Liver (tissue), 9 donors: ENCODE results near the gene REEP1. TPM values are rescaled to one million over a fixed set of nuclear protein-coding genes. Genes with fewer than 3 reads are reported as not detected.

Experiments used
- DNase-seq: peaks from one replicate; pipeline ENCODE4 v3.0.0-alpha.2; 2017; ENCODE audit warnings: low spot score
- H3K27ac ChIP-seq, 2 donors: one replicate each; pipeline ENCODE4 v1.7.0; 2013; ENCODE audit warnings: inconsistent platforms in 2 of 2, low read length in 2 of 2, control low read depth in 1 of 2, low read depth in 1 of 2, mild to moderate bottlenecking in 1 of 2
- H3K27me3 ChIP-seq, 4 donors: one replicate each; pipeline versions ENCODE4 v1.6.1 to v1.7.0; 2013; ENCODE audit warnings: low read length in 3 of 4, inconsistent platforms in 1 of 4, mild to moderate bottlenecking in 1 of 4, moderate library complexity in 1 of 4; ENCODE audit not compliant: control insufficient read depth in 4 of 4, insufficient read depth in 4 of 4
- H3K36me3 ChIP-seq, 4 donors: one replicate each; pipeline versions ENCODE4 v1.6.1 to v1.7.0; 2013; ENCODE audit warnings: low read length in 3 of 4, mild to moderate bottlenecking in 3 of 4, low read depth in 1 of 4, moderate library complexity in 1 of 4; ENCODE audit not compliant: control insufficient read depth in 4 of 4, insufficient read depth in 3 of 4
- H3K4me1 ChIP-seq, 4 donors: one replicate each; pipeline versions ENCODE4 v1.6.1 to v1.7.0; 2013; ENCODE audit warnings: low read length in 3 of 4, mild to moderate bottlenecking in 3 of 4, moderate library complexity in 1 of 4; ENCODE audit not compliant: control insufficient read depth in 4 of 4, insufficient read depth in 4 of 4
- H3K4me3 ChIP-seq, 3 donors: one replicate each; pipeline versions ENCODE4 v1.6.1 to v1.7.0; 2013; ENCODE audit warnings: low read length in 3 of 3, control low read depth in 1 of 3, low read depth in 1 of 3, mild to moderate bottlenecking in 1 of 3
- H3K9ac ChIP-seq, 2 donors: one replicate each; pipeline ENCODE4 v1.7.0; 2013; ENCODE audit warnings: low read length in 2 of 2, mild to moderate bottlenecking in 2 of 2, moderate library complexity in 2 of 2, control low read depth in 1 of 2, low read depth in 1 of 2
- H3K9me3 ChIP-seq, 4 donors: one replicate each; pipeline versions ENCODE4 v1.6.1 to v1.7.0; 2013; ENCODE audit warnings: low read length in 3 of 4; ENCODE audit not compliant: control insufficient read depth in 4 of 4
- CTCF ChIP-seq: fragments of 150-350 bp; IDR thresholded peaks from 2 replicates; pipeline ENCODE4 v1.5.1; 2017; ENCODE audit warnings: improper control_type of control experiment, low read depth, low read length; ENCODE audit not compliant: missing input control
- EGR1 ChIP-seq, 2 donors: IDR thresholded peaks; 2 replicates each; pipeline ENCODE4 v1.6.1; 2016 to 2018; ENCODE audit warnings: antibody characterized with exemption in 2 of 2, low read depth in 2 of 2
- FOXA1 ChIP-seq: IDR thresholded peaks from 2 replicates; pipeline ENCODE4 v1.6.1; 2016; ENCODE audit warnings: antibody characterized with exemption
- FOXA2 ChIP-seq: IDR thresholded peaks from 2 replicates; pipeline ENCODE4 v1.6.1; 2016; ENCODE audit warnings: antibody characterized with exemption
- GABPA ChIP-seq, 2 donors: IDR thresholded peaks in 1 of 2; conservative IDR thresholded peaks in 1 of 2; 2 replicates each; pipeline ENCODE4 v1.6.1; 2016; ENCODE audit warnings: antibody characterized with exemption in 2 of 2, mild to moderate bottlenecking in 1 of 2, moderate library complexity in 1 of 2
- HNF4A ChIP-seq, 2 donors: conservative IDR thresholded peaks; 2 replicates each; pipeline ENCODE4 v1.6.1; 2016; ENCODE audit warnings: antibody characterized with exemption in 2 of 2, mild to moderate bottlenecking in 2 of 2
- HNF4G ChIP-seq: IDR thresholded peaks from 2 replicates; pipeline ENCODE4 v1.6.1; 2016; ENCODE audit warnings: antibody characterized with exemption
- JUND ChIP-seq, 2 donors: IDR thresholded peaks; 2 replicates each; pipeline ENCODE4 v1.6.1; 2016; ENCODE audit warnings: antibody characterized with exemption in 2 of 2
- MAX ChIP-seq: IDR thresholded peaks from 2 replicates; pipeline ENCODE4 v1.6.1; 2016; ENCODE audit warnings: antibody characterized with exemption
- NR2F2 ChIP-seq: IDR thresholded peaks from 2 replicates; pipeline ENCODE4 v1.6.1; 2016; ENCODE audit warnings: antibody characterized with exemption
- RAD21 ChIP-seq, 2 donors: IDR thresholded peaks; 2 replicates each; pipeline ENCODE4 v1.6.1; 2016; ENCODE audit warnings: antibody characterized with exemption in 2 of 2, mild to moderate bottlenecking in 2 of 2
- RXRA ChIP-seq, 2 donors: IDR thresholded peaks; 2 replicates each; pipeline ENCODE4 v1.6.1; 2017 to 2018; ENCODE audit warnings: antibody characterized with exemption in 2 of 2, mild to moderate bottlenecking in 1 of 2
- SP1 ChIP-seq: IDR thresholded peaks from 2 replicates; pipeline ENCODE4 v1.6.1; 2018; ENCODE audit warnings: antibody characterized with exemption, mild to moderate bottlenecking
- TAF1 ChIP-seq: conservative IDR thresholded peaks from 2 replicates; pipeline ENCODE4 v1.6.1; 2016; ENCODE audit warnings: antibody characterized with exemption, mild to moderate bottlenecking
- YY1 ChIP-seq: IDR thresholded peaks from 2 replicates; pipeline ENCODE4 v1.6.1; 2016; ENCODE audit warnings: antibody characterized with exemption, mild to moderate bottlenecking
- ZBTB33 ChIP-seq: IDR thresholded peaks from 2 replicates; pipeline ENCODE4 v1.6.1; 2016; ENCODE audit warnings: antibody characterized with exemption
- WGBS: extraction: QIAGEN DNeasy Blood & Tissue Kit; methylation state at CpG from one replicate; pipeline ENCODE4 v1.1.7; 2013; 5-methylcytosine and 5-hydroxymethylcytosine counted together
- polyA plus RNA-seq, 2 donors: library from polyadenylated mRNA; stranded (reverse) in 1 of 2; unstranded in 1 of 2; fragments of 200-250 nt in 1 of 2; fragments of >200 nt in 1 of 2; fragmentation: Nextera tagmentation in 1 of 2; extraction: Ambion mirVana in 1 of 2; gene quantifications; one replicate each; pipeline versions ENCODE4 v1.2.1 to v1.2.3, GENCODE V29; 2013 to 2015
- total RNA-seq, 2 donors: library from RNA; depleted of rRNA; stranded (reverse); fragments of >200 nt; gene quantifications; one replicate each; pipeline ENCODE4 v1.2.3, GENCODE V29; 2014
- TF ChIP-seq, protein P1 (sequence below): IDR thresholded peaks from 2 replicates; pipeline ENCODE4 v1.6.1; 2016; ENCODE audit warnings: antibody characterized with exemption
- TF ChIP-seq, protein P2 (sequence below): IDR thresholded peaks from 2 replicates; pipeline ENCODE4 v1.6.1; 2016; ENCODE audit warnings: antibody characterized with exemption, mild to moderate bottlenecking
- donor health status: healthy.
- donor health status: healthy.
- donor health status: healthy.
- donor health status: healthy.
- donor health status: healthy.

REEP1 gene
- total and polyA plus RNA-seq, 4 donors: 0.46 to 1.7 (median 0.89) TPM

GRCh38 chr2:86305195-86305914, 32.1 kb downstream of the REEP1 start:
- Histone ChIP-seq H3K4me3 (no peak overlapping the region), H3K27me3 (no peaks in the 10 kb centered on the region), H3K27ac (no peak overlapping the region), H3K9ac (no peak overlapping the region), H3K4me1 (no peaks in the 10 kb centered on the region), H3K9me3 (no peaks in the 10 kb centered on the region), H3K36me3 (no peaks in the 10 kb centered on the region)
- 87% methylated on average over 5 of the region's 5 CpGs for WGBS
- no peak for DNase-seq
- TF ChIP-seq YY1: no peak
- TF ChIP-seq GABPA (IDR thresholded peaks at IDR 0.05 in 1 of 2, conservative IDR thresholded peaks at IDR 0.05 in 1 of 2): no peak
- no peak for TF ChIP-seq JUND (IDR thresholded peaks at IDR 0.05)
- no peak for TF ChIP-seq FOXA2
- no peak for TF ChIP-seq NR2F2
- no peak for TF ChIP-seq TAF1
- no peak for TF ChIP-seq EGR1 (IDR thresholded peaks at IDR 0.05; ENCODE audit: low read depth in 2 of 2)
- TF ChIP-seq, protein P1, sequence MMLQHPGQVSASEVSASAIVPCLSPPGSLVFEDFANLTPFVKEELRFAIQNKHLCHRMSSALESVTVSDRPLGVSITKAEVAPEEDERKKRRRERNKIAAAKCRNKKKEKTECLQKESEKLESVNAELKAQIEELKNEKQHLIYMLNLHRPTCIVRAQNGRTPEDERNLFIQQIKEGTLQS: no peak
- no peak for TF ChIP-seq RAD21 (IDR thresholded peaks at IDR 0.05)
- TF ChIP-seq SP1: no peak
- no peak for TF ChIP-seq ZBTB33
- TF ChIP-seq MAX: no peak
- no peak for TF ChIP-seq RXRA (IDR thresholded peaks at IDR 0.05)
- TF ChIP-seq CTCF: no peak
- no peak for TF ChIP-seq HNF4G
- TF ChIP-seq FOXA1: no peak
- TF ChIP-seq HNF4A (conservative IDR thresholded peaks at IDR 0.05): no peak
- TF ChIP-seq, protein P2, sequence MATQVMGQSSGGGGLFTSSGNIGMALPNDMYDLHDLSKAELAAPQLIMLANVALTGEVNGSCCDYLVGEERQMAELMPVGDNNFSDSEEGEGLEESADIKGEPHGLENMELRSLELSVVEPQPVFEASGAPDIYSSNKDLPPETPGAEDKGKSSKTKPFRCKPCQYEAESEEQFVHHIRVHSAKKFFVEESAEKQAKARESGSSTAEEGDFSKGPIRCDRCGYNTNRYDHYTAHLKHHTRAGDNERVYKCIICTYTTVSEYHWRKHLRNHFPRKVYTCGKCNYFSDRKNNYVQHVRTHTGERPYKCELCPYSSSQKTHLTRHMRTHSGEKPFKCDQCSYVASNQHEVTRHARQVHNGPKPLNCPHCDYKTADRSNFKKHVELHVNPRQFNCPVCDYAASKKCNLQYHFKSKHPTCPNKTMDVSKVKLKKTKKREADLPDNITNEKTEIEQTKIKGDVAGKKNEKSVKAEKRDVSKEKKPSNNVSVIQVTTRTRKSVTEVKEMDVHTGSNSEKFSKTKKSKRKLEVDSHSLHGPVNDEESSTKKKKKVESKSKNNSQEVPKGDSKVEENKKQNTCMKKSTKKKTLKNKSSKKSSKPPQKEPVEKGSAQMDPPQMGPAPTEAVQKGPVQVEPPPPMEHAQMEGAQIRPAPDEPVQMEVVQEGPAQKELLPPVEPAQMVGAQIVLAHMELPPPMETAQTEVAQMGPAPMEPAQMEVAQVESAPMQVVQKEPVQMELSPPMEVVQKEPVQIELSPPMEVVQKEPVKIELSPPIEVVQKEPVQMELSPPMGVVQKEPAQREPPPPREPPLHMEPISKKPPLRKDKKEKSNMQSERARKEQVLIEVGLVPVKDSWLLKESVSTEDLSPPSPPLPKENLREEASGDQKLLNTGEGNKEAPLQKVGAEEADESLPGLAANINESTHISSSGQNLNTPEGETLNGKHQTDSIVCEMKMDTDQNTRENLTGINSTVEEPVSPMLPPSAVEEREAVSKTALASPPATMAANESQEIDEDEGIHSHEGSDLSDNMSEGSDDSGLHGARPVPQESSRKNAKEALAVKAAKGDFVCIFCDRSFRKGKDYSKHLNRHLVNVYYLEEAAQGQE: no peak
